HEK293 (cell line): ENCODE data around the gene MEGF6.

Experiments used
- CTCF ChIP-seq: fragments of 450-650 bp; formaldehyde crosslinking; IDR thresholded peaks from 2 replicates; pipeline ENCODE4 v1.5.1; 2016; ENCODE audit warnings: missing biosample characterization, missing genetic modification characterization
- SALL2 ChIP-seq: fragments of 450-650 bp; formaldehyde crosslinking; IDR thresholded peaks from 2 replicates; pipeline ENCODE4 v1.5.0; 2017; ENCODE audit warnings: missing biosample characterization, mild to moderate bottlenecking, missing genetic modification characterization, borderline replicate concordance

- TF ChIP-seq SALL2 (tag by site-specific recombination) (no peak), CTCF (tag by site-specific recombination) (no peak)
These were observed 111.7 kb downstream of the MEGF6 start for GRCh38 chr1:3499611-3500010.
